SHP77 treated with DMSO at 0.1 percent for 48 hours (cell line): ENCODE results near the gene OLFM1.

ENCODE experiments used
- DNase-seq: peaks from one replicate; lab custom pipeline; 2025; lab: John Stamatoyannopoulos, UW

OLFM1 gene

DNA sequence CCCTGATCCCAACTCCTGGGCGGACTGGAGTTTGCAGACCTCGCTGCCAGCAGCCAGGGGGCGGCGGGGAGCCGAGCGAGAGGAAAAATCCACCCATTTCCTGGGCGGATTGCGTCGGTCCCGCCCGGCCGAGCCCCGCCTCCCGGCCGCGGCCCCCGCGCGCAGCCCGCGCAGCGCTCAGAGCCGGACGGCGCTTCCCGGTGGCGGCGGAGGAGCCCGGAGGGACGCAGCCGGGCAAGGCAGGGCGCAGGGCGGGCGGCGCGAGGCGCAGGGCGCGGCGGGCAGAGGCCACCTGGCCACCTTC lies at the start of gene OLFM1:
Gene OLFM1 (plus strand): TSS at position 180 of the 304 bp plus-strand sequence. CDS start 322 bp downstream, outside the sequence.
- DNase-seq: peak; percentile 9

DNA sequence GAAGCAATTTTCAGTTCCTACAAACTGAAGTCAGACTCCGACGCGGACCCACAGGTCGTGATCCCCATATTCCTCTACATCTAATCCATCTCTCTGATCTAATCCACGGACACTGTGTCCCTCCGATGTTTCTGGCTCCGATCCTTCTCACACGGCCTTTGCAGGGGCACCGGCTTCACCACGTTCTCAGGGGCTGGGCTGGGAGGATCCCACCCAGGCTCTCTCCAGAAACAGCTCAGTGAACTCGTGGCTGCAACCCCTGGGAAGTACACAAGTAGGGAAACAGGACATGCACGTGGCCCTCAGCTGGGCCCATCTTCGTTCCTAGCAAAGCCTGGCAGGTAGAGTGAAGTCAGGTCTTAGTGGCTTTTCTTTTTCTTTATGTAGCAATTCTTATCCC lies 49.1 kb upstream of the OLFM1 start:
- no peak for DNase-seq

DNA sequence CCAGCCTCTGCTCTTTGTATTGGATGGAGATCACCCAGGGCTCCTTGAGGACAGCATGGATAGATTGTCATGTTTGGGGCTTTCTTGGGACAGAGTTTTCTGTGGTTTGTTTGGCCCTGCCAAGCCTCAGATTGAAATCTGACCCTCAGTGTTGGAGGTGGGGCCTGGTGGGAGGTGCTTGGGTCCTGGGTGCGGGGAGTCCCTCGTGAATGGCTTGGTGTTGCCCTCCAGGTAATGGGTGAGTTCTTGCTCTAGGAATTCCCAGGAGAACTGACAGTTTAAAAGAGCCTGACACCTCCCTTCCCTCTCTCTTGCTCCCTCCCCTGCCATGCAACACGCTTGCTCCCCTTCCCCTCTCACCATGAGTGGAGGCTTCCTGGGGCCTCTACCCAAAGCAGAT lies 48.6 kb upstream of the OLFM1 start:
- DNase-seq: no peak

DNA sequence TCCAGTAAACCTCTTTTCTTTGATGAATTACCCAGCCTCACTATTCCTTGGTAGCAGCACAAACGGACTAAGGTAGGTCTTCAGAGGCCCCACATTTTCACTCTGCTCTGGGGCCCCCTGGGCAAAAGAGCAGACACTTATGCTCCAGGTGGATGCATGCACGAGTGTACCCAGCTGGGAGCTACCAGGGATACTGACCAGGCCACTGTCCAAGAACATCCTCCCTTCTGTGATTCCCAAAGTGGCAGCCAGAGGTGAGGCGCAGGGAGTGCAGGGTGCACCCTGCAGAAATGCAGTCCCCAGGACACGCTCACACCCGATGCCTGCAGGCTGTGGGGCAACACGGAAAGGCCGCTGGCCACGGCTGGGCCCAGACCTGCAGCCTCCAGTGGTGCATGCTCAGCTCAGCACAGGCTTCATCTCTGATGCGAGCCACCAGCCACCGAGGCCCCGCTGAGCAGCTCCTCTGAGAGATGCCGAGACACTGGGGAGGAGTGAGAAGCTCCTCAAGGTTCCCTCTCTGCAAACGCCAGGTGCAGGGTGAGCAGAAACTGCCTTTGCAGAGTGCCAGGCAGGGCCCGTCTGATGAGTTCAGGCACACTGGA lies 48.1 kb upstream of the OLFM1 start:
- DNase-seq: no peak

DNA sequence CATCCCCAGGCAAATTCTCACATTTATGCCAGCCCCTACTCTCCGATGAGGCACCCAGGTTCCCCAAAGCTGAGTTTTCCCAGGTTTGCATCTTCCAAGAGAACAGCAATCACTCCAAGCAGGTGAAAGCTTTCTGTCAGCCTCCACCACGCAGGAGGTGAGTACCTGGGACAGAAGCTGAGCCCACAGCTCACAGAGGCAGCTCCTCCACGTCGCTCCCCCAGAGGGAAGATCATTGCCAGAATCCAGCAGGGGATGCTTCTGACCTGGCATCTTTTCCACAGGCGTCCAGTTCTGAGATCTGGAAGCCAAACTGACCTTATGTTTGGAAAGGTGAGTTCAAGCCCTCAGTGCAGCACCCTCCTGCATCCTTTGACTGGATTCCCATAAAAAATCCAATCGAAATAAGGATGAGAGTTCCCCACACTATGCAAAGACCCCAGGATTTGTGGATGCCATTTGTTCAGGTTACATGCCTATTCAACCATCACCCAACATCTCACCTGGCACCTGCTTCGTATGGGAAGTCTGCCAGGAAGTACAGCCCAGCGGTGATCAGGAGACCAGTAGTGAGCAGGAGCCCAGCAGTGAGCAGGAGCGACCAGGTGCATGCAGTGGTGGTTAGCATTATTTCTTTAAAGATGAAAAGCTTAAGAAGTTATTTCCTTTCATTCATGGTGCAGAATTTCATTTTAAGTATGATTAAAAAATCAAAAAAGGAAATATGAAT lies 47.4 kb upstream of the OLFM1 start:
- no peak for DNase-seq

DNA sequence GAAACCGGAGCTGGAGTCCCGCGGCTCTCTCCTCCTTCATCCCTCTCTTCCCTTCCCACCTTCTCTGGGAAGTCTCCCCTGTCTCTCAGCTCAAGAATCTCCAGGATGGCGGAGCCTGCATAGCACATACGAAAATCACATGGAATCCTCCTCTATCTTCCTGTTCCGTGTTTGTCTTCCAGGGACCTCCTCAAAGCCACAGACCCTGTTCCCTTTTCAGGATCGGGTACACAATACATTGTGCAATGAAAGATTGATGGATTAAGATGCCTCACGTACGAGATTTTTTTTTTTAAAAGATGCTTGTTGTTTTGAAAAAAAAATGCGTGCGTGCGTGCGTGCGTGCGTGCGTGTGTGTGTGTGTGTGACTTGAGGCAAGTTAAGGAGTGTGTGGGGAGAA lies 46.6 kb upstream of the OLFM1 start:
- DNase-seq: no peak

DNA sequence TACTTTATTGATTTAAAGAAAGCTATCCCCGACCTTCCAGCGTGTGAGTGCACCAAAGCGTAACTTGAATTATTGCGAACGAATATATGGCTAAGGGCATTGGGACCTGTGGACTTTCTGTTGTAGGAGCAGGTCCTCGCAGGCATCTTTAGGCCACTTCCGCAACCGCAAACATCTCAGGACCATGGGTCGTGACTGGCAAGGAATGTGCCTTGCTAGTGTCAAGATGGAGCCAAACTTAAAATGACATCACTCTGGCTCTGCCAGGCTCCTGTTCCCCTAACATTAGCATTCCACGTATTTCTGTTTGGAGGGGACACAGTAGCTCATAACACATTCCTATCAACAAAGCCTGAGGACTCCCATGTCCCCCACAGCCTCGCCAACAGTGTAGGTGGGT lies 44.1 kb upstream of the OLFM1 start:
- DNase-seq: no peak

DNA sequence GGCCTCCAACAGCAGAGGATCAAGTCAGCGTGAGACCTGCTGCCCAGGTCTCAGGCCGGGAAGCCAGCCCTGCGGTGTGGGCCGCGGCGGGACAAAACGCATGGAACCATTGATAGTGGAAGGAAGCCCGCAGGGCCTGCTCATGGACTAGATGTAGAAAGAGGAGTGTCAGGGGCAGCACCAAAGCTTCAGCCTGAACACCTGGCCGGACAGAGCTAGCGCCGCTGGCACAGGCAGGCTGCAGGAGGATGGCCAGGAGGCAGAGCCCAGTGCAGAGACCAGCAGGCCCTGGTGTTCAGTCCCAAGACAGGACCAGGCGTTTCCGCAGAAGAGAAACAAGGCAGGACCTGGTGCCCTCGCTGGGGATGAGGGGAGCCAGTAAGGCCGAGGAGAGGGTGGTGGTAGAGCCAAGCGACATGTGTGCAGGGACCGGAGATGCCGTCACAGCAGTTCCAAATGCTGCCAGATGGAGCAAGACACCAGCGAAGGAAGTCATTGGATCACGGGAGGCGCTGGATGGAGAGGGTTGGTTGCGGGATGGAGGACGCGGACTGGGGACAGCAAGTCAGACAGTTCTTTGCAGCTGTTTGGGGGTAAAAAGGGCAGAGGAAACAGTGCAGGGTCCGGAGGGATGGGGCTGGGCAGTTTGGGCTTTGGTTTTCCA lies 42.1 kb upstream of the OLFM1 start:
- DNase-seq: no peak

DNA sequence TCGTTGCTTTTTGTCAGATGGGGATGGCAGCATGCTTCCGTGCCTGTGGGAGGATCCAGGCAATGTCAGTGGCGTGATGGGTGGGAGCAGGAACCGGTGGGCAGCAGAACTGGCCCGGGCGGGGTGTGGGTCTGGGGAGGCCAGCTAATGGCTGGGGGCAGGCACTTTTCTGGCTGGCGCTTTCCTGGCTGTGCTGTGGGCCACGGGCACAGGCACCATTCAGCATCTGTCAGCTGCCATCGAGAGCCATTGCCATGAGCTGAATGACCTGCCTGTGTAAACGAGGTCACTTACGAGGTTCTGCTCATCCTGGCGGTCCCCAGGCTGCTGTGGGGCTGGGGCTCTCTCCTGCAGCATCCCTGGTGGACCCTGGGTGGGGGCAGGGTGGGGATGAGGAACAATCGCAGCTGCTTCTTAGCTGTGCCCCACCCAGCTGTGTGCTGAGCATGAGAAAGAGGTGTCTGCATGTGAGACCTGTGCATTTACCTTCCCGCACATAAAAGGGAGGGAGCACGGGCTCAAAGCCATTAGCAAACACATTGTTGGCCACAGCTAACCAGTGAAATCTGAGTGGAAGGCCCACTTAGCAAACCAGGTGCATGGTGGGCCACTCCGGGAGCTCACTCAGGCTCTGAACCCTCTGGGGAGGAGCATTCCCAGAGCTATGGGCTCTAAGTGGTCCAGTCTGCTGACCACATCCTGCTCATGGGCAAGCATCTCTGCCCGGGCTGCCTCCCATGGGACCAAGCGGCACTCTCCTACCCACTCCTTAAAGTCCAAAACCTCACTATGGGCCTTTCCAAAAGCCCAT lies 41.3 kb upstream of the OLFM1 start:
- no peak for DNase-seq

DNA sequence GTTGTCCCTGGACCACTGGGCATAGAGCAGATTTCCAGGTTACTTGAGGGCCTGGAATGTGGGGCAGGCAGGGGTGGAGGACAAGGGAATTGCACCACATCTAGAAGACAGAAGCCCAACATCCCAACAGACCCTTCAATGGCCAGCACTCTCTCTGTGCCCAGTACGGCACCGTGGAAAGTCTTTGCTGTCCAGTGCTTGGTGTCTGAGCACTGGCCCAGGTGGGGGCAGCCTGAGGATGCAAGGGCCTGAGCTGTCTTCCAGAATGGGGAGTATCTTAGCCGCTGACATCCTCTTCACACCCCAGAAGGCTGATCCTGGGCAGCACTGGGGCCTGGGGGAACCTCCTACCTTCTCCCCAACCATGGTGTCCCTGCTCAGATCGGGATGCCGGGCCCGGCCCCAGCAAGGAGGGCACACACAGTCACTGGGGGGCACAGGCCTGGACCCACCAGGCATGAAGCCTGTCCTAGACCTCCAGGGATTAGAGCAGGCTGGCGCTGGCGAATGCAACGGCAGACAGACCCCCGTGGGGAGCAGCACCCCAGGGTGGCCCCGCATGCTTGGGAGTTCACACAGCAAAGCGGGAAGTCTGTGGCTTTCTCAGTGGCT lies 40.6 kb upstream of the OLFM1 start:
- no peak for DNase-seq

DNA sequence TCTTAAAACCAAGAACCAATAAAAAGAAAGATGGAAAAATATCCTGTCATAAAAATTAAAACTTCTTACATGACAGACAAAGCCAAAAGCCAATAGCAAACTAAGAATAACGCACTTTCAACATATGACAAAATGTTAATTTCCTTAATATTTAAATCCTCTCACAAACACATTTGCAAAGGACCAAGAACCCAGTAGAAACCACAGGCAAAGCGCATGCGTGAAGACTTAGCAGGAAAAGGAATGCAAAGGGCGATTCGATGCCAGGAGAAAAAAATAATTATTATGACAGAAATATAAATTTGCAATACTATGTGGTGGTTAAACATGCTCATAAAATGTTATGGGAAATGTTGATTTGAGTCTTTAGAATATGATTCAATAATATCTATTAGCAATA lies 39.9 kb upstream of the OLFM1 start:
- DNase-seq: no peak

DNA sequence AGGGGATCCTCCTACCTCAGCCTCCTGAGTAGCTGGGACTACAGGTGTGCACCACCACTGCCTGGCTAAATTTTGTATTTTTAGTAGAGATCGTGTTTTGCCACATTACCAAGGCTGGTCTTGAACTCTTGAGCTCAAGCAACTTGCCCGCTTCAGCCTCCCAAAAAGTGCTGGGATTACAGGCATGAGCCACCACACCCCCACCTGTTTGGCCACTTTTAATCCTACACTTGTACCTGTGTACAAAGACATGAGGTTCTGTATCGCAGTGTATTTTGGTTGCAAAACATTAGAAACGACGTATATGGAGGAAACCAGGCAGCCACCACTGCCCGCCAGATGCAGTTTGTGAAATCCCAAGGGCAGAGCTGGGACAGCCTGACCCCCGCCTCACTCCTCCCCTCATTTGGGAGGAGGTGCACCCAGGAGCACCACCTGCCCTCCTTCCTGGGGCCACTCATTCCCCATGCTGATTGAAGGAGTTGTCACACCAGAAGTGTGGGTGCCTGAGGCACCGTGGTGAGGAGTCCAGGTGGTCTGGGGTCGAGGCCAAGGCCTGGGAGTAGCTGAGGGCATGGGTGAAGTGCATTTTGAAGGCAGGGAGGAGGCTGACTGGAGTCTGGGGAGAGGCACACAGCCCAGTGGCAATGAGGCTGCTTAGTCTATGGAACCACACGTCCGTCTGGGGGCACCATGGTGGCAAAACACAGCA lies 39.3 kb upstream of the OLFM1 start:
- DNase-seq: no peak

DNA sequence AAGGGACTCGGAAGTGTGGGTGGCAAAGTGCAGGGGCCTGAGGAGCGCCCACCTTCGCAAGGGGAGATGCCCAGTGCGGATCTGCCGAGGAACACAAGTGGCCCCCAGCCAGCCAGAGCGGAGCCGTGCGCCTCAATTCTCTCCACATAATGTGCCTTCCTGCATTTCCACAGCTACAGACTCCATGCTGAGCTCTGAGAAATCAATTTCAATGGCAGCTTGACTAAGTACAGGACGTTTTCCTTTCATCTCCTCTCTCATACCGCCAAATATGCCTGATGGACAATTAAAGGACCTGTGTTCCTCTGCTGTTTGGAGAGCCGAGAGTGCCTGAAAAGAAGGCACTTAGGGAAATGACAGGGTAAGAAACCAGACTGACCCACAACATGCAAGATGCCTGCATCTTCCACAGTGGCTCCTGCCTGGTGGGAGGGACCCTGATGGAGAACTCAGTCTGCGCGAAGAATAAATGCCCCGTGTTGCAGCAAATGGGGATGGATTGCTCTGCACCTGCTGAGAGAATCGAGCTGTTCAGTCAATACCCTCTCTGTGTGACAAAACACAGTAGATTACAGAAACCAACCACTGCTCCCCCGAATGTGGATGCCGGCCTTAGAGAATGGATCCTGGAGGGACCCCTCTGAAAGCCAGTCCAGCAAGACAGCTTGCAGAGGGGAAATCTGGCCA lies 38.6 kb upstream of the OLFM1 start:
- no peak for DNase-seq

DNA sequence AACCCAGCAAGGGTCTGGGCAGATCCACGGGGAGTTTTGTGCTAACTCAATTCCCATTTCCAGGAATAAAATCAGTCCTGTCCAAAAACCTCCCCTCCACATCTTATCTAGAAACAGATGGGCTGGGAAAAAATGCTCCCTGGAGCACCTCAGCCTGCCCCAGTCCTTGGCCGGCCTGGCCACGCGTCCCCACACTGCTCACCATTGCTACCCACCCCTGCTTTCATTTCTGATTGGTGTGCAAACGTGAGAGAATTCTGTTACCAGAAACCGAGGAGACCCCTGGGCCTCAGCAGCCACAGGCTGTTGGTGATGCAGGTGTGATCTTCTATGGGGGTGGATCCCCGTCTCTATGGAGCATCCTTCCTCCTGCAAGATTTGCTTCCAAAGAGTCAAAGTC lies 38.0 kb upstream of the OLFM1 start:
- no peak for DNase-seq

DNA sequence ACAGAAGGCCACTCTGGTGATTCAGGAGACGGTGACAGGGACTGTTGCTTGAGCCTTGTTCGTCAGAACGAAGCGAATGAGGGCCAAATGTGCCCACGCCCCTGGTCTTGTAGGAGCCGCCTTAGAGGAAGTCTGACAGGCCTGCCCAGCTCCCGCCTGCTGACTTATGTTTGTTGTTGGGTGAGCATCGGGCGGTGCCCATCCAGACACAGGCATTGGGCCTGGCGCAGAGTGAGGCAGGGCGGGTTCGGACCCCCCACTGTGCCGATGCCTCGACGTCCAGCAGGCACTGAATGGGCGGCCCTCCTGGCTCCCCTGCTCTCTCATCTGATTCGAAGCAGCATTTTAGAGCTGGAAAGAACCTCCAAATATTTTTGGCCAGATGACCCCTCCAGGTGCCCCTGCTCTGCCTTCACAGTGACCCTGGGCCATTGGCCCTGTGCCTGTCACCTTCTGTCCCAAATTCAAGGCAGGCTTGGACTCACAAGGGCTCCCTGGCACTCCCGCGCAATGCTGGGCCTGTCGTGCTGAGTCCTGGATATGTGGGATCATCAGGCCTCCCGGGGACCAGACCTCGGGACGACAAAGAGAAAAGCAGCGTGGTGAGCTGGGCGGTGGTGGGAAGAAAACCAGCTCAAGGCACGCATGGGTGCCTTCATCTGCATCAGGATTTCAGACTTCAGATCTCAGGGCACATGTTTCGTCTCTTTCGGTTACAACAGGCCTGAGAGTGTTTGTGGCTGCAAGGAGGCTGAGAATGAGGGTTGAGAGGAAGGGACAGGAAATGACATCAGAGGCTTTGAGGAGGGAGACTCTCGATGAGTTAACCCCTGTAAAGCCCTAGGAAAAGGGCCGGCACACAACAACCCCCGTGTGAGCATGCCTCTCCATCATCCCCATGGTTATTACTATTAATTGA lies 37.1 kb upstream of the OLFM1 start:
- no peak for DNase-seq

DNA sequence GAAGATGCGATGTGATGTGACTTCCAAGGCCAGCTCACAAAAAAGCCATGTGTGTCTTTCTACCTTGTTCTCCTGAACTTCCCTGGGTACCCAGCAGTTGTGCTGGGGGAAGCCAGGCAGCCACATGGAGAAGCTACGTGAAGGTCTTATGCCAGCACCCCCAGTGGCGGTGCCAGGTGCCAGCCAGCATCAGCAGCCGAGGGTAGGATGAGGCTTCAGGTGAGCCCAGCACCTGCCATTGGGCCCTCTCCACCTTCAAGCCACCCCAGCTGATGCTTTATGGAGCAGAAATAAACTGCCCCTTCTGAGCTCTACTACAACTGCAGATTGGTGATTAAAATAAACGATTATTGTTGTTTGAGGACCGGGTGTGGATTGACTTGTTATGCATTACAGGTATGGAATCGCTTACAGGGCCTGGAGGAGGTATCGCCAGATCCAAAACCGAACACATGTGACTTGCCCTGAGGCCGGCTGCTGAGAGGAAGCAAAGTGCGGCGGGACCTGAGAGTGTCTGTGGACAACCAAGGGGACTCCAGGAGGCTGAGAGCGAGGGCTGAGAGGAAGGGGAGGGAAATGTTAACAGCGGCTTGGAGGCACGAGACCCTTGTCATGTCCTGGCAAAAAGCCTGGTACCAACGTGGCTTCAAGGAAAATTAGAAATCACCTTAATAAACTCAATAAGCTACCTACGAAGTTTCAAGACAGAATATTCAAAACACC lies 36.0 kb upstream of the OLFM1 start:
- DNase-seq: no peak

DNA sequence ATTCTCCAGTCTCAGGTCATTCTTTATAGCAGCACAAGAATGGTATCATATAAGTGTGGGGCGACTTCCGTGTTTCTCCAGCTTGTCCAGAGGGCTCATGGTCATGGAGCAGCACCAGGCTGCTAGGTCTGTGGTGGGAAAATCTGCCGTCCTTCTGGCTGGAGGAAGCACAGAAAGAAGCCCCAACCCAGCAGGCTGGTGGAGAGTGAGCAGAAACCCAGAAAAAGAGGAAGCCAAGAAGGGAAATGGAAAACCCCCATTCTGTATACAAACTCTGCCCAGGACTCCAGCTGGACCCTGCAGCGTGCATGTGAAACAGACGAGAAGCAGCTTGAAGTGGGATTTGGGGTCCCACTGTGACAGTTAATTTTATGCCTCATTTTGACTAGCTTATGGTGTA lies 34.3 kb upstream of the OLFM1 start:
- DNase-seq: no peak

DNA sequence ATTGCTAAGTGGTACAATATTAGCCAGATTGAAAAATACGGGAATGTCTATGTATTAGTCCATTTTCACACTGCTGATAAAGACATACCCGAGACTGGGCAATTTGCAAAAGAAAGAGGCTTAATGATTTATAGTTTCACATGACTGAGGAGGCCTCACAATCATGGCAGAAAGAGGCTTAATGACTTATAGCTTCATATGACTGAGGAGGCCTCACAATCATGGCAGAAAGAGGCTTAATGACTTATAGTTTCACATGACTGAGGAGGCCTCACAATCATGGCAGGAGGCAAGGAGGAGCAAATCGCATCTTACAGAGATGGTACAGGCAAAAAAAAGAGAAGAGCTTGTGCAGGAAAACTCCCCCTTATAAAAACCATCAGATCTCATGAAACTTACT lies 32.3 kb upstream of the OLFM1 start:
- no peak for DNase-seq

DNA sequence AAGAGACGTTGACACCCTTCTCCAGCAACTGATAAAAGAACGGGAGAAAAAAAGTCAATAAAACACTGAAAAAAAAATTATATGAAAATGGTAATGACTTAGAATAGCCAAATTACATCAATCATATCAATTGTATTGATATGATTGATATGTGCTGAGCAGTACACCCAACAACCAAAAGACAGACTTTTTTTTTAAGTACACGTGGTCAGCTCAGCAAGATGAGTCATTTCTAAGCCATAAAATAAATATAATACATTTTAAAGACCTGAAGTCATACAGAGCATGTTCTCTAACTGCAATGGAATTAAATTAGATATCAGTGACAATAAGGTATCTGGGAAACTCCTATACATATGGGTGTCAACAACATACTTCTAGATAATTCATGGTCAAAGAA lies 30.9 kb upstream of the OLFM1 start:
- no peak for DNase-seq
